ENCODE measurements around the gene PTPRK.

PTPRK gene

DNA sequence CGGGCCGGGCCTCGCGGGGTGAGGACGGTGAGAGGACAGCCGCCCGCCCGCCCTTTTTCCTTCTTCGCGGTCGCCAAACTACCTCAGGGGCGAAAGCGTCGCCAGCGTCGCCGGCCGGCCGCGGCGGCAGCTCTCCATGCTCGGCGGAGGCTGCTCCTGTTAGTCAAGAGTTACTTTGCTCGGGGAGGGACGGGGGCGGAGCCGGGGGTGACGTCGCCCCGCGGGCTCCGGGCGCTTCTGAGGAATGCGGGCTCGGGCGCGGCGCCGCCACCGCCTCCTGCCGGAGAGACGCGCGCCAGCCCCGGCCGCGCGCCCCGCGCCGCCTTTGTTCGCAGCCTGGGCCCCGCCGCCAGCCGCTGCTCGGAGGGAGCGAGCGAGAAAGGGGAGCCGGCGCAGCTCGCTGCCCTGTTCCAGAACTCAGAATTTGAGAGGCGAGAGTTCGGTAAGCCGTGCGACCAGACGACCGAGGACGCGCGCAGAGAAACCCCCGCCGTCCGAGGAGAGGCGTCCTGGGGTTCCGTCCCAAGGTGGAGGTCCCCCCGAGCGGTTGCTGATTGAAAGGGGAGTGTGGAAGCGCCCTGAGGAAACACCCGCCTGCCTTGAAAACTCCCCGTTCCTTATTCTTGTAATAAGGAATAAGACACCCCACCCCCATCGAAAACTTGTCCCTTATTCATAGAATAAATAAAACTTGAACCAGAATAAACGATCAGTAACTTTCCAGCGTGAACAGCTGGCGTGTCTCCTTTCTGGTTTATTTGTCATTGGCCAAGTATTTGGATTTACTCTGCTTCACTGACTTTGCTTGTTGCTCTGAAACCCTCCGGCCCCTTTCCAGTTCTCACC, at the start of gene PTPRK:
TSS of gene PTPRK (minus strand) at position 164 of the 846 bp plus-strand sequence. CDS start 241 bp downstream, outside the sequence.
- DNase-seq, result peak; percentile 99

DNA sequence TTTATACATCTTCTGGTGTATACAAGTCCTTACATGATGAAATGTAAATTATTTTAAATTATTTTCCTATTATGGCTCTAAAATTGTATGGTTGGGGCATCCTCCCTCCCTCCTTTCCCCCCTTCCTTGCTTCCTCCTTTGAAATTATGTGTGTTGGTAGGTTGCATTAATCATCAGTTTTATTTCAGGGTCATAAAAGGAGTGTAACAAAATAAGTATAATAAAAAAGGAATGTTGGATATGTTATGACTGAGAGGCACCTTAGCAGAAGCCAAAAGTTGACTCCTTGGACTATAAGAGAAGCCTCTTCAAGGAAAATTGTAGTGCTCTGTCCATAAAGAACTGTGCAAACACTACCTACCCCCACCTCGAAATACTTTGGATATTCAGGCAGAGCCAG, 46.6 kb upstream of the PTPRK start:
- no peak for DNase-seq

DNA sequence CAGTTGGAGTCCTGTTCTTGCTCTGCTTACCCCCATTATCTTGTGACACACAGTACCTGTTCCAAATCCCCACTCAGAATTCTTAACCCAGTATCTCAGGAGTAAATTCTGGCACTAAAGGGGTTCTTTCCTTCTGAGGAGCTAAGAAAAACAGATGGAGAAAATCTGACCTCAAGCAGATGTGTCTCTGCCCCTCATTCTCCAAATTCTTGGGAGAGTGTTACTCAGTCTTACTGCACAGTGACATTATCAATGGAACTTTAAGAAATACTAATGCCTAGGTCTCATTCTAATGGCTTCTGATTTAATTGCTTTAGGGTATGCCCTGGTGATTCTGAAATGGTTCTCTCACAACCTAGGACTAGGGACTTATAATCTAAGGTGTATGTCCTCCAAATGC, 40.6 kb upstream of the PTPRK start:
- no peak for DNase-seq

DNA sequence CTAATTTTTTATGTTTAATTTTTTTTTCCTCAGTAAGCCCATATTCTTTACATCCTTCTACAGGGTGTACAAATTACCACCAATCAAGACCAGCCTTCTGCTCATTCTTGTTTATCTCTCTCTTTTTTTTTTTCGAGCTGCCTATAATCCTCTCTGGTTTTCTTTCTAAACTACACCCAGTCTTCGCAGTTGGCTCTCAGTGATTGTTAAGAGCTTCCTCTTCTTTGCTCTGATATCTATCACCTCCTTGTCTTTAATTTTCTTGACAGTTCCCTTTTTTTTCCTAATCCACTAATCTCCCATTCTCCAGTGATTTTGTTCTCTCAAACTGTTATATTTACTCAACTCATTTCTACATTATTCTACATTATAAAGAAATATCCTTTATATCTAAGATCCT, 38.5 kb upstream of the PTPRK start:
- DNase-seq, result no peak

GRCh38 chr6:128558021-128558420, 37.6 kb upstream of the PTPRK start:
- no peak for DNase-seq

DNA sequence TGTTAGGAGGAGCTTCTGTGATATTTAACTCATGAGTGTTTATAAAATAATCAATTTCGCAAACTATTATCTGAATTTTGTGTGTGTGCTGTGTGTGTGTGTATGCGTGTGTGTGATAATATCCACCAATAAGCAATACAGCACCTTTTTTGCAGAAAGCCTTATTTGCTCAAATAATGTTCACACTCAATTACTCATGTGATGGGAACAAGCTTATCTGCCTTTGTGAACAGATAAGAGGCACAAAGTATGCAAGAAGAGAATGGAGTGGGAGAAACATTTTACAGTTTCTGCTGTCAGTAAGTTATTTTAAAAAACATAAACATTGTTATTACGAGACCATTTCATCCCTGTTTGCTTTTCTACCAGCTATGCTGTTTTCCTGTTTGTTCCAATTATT, 36.7 kb upstream of the PTPRK start:
- no peak for DNase-seq

- peak; percentile 76 for DNase-seq
Observed at GRCh38 chr6:128554302-128554701, 33.9 kb upstream of the PTPRK start.

DNA sequence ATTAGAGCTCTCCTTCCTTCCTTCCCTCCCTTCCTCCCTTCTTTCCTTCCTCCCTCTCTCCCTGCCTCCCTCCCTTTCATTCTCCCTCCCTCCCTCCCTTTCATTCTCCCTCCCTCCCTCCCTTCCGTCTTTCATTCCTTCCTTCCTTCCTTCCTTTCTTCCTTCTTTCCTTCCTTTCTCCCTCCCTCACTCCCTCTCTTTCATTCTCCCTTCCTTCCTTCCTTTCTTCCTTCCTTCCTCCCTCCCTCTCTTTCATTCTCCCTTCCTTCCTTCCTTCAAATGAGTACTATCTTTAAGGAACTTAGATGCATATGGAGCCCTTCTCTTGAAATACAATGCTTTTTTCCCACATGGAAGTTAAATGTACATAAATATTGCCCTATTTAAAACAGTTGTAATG, 20.9 kb upstream of the PTPRK start:
- no peak for DNase-seq

GRCh38 chr6:128538763-128539162, 18.4 kb upstream of the PTPRK start:
- DNase-seq, result no peak

DNA sequence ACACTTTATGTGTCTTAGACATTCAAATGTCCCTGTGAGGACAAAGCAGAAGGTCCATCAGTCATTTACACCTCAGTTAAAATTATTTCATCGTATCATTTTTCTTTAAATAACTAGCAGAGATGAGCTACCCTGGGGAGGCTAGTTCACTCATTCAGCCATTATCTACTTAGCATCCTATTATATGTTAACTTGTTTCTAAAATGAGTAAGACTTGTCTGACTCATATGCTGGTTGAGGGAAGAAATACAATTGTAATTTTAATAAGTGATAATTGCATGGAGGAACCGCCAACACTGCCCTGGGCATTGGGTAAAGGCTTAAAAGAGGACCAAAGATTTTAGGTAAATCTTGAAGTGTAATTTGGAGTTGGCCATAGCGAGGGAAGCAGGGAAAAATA, 12.4 kb upstream of the PTPRK start:
- peak; percentile 48 for DNase-seq

GRCh38 chr6:128532136-128532535, 11.7 kb upstream of the PTPRK start:
- DNase-seq, result peak; percentile 67

DNA sequence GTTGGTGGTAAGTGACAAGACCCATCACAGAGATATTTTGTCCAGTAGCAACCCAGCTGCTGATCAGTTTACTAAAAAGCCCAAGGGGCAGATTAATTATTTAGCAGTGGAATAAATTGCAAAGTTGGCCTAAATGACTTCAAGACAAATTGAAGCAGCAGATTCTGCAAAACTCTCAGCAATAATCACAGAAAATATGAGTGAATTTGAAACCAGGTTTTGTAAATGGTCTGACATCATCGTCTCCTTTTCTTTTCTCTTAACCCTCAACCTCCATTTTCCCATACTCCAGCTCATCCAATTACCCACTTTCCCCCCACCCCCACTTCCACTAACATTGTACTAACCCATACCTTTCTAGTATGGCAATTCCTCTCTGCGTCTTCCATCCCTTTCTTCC, 11.3 kb upstream of the PTPRK start:
- peak; percentile 63 for DNase-seq

- no peak for DNase-seq
Observed at GRCh38 chr6:128528241-128528640, 7.8 kb upstream of the PTPRK start.

DNA sequence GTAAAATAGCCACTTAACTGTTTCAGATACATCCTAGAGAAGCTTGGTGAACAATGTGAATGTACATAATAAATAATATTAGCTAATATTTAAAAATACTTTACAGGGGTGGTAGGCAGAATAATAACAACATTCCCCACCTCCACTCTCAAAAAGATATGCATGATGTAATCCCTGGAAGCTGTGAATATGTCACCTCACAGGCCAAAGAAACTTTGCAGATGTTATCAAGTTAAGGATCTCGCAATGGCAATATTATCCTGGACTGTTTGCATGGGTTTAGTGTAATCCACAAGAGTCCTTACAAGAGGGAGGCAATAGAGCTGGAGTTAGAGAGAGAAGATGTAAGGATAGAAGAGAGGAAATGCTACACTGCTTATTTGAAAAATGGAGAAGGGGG, 7.0 kb upstream of the PTPRK start:
- no peak for DNase-seq

- DNase-seq, result no peak
Observed at GRCh38 chr6:128526152-128526914, 5.9 kb upstream of the PTPRK start.

DNA sequence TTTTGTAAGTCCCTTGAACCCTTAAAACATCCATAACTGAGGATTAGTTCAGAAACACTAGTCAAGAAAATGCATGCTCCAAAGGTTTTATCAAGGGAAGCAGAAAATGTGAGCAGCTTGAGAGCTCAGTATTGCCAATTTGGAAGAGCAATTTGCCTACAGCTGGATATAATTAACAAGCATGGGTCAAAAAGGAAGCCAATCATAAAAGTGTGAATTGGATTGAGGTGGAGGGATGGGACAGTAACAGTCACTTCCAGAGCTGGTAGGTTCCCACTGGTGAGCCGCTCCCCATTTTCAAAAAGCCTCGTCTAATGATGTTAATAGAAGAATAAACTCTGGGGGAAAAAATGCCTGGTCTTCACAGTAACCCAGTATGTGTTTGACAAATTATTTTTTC, 5.0 kb upstream of the PTPRK start:
- peak; percentile 76 for DNase-seq

DNA sequence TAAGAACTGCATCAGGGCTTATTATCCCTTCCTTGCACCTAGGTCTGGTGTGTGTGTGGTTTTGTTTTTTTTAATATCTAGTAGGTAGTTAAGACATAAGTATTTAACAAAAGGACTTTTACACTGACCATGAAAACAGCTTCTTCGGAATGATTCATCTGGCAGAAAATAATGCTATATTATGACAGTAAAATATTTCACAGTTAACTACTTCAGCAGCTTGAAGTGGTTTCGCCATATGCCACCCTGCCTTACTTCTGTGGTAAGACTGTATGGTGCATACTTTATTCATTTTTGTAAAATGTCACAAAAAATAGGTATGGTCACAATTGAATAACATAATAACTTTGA, 858 bp upstream of the PTPRK start:
- DNase-seq, result no peak

- peak; percentile 93 for DNase-seq
Observed at GRCh38 chr6:128519931-128520435, 416 bp downstream of the PTPRK start.

- DNase-seq, result peak; percentile 93
Observed at GRCh38 chr6:128519132-128519930, 1.1 kb downstream of the PTPRK start.

DNA sequence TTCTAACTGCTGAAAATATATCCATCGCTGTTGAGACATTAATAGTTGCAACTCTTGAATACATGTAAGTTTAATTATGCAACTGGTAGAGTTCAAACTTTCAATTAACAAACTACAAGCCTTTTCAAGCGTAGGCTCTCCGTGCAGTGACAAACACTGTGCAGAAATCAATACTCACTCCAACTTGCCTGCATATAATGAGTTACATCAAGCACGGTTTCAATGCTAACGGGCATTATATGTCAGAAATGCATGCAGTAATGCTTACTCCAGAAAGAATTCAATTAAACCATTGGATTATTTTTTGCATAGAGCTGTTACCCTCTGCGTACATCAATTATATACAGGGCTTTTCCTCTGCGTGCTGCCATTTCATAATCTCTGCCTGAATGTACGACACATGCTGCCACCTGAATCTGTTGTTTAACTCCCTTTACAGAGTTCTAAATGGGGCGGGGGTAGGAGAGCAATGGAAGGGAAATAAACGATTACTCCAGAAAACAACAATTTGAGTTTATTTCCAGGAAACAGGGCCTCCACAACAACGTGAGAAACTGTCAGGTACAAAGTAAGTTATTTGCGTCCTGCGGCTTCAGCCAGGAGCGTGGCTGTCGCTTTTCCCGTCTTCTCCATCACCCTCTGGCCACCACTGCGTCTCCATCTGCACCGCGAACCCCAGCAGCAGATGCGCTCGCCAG, 1.8 kb downstream of the PTPRK start:
- peak; percentile 85 for DNase-seq

DNA sequence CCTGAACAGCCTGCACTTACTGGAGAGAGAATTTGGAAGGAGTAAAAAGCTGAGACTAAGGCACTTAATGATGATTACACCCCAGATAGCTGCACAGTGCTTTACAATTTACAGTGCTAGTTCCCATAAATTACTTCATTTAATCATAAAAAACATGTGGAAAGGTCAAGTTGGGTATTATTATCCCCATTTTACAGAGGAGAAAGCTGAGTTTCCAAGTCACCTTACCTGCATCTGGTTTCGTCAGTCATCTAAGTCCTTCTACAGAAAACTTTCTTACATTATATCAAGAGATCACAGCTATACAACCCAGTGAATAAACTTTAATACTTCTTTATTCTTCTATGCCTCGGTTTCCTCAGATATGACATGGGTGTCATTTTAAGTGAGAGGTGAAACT, 3.3 kb downstream of the PTPRK start:
- DNase-seq, result peak; percentile 66

- peak; percentile 85 for DNase-seq
Observed at GRCh38 chr6:128516514-128516898, 3.9 kb downstream of the PTPRK start.
